GM19099 (cell line): ENCODE results near the gene UMODL1.
A peak's percentile ranks its signal among the peaks of the same experiment; 100 is the strongest.

ENCODE experiments used
- POLR2A ChIP-seq: IDR thresholded peaks from 3 replicates; pipeline ENCODE4 v1.6.1; 2011; ENCODE audit warnings: low read depth; ENCODE audit not compliant: insufficient read length; ENCODE audit errors: extremely low read depth

Gene UMODL1

GRCh38 chr21:42171091-42172053 lies 100.3 kb downstream of the UMODL1 start:
- TF ChIP-seq POLR2A: no peak

- no peak for TF ChIP-seq POLR2A
Observed at GRCh38 chr21:42172596-42173483, 101.7 kb downstream of the UMODL1 start.

GRCh38 chr21:42174173-42174572 lies 103.1 kb downstream of the UMODL1 start:
- TF ChIP-seq POLR2A: no peak

- TF ChIP-seq POLR2A: no peak
Observed at GRCh38 chr21:42175110-42175710, 104.1 kb downstream of the UMODL1 start.

GRCh38 chr21:42176859-42177258 lies 105.7 kb downstream of the UMODL1 start:
- TF ChIP-seq POLR2A: no peak

- TF ChIP-seq POLR2A: no peak
Observed at GRCh38 chr21:42179316-42179715, 108.2 kb downstream of the UMODL1 start.

- no peak for TF ChIP-seq POLR2A
Observed at GRCh38 chr21:42182713-42183371, 111.7 kb downstream of the UMODL1 start.

GRCh38 chr21:42183374-42184266 lies 112.5 kb downstream of the UMODL1 start:
- TF ChIP-seq POLR2A: no peak

- TF ChIP-seq POLR2A: no peak
Observed at GRCh38 chr21:42186591-42186990, 115.5 kb downstream of the UMODL1 start.

- TF ChIP-seq POLR2A: peak; percentile 61
Observed at GRCh38 chr21:42187976-42188653, 117.0 kb downstream of the UMODL1 start.

- no peak for TF ChIP-seq POLR2A
Observed at GRCh38 chr21:42188663-42189062, 117.5 kb downstream of the UMODL1 start.

- TF ChIP-seq POLR2A: no peak
Observed at GRCh38 chr21:42189431-42189830, 118.3 kb downstream of the UMODL1 start.

GRCh38 chr21:42189860-42190485 lies 118.9 kb downstream of the UMODL1 start:
- TF ChIP-seq POLR2A: no peak
